Astrocyte of the cerebellum (primary cell): ENCODE measurements around the gene DEFB126.

Experiments
- DNase-seq: peaks from one replicate; pipeline ENCODE4 v3.0.0-alpha.2; 2011; ENCODE audit warnings: low read depth
- H3K4me3 ChIP-seq: 2 replicates; pipeline ENCODE4 v1.5.1; 2011; ENCODE audit warnings: mild to moderate bottlenecking, low read depth, low read length, moderate library complexity
- CTCF ChIP-seq: IDR thresholded peaks from 2 replicates; pipeline ENCODE4 v1.5.1; 2012; ENCODE audit warnings: low read length, low read depth, moderate library complexity, mild to moderate bottlenecking; ENCODE audit errors: missing control alignments
- in situ Hi-C: cut with HindIII; loops from 2 replicates; pipeline ENCODE4 v1.10.0; 2017; ENCODE audit warnings: low sequenced_read_pairs

DEFB126 gene

GRCh38 chr20:168876-169275, 26.5 kb downstream of the DEFB126 start:
- H3K4me3 ChIP-seq = no peak overlapping the region
- no peak for TF ChIP-seq CTCF
- in situ Hi-C loops = no loop called here
- DNase-seq = no peak

DNA sequence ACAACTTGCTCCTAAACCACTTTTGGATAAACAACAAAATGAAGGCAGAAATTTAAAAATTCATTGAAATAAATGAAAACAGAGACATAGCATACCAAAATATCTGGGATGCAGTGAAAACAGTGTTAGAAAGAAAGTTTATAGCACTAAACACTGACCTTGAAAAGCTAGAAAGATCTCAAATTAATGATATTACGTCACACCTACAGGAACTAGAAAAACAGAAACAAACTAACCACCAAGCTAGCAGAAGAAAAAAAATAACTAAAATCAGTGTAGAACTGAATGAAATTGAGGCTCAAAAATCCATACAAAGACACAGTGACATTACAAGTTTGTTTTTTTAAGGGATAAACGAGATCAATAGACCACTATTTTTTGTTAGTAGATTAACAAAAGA, 41.9 kb downstream of the DEFB126 start:
- no peak for DNase-seq
- no peak overlapping the region for H3K4me3 ChIP-seq
- in situ Hi-C loops = no loop called here
- TF ChIP-seq CTCF = no peak

- no peak for TF ChIP-seq CTCF
- H3K4me3 ChIP-seq = no peak overlapping the region
- no peak for DNase-seq
- in situ Hi-C loops = no loop called here
These were observed 45.3 kb downstream of the DEFB126 start for GRCh38 chr20:187733-188132.

GRCh38 chr20:189611-190010, 47.2 kb downstream of the DEFB126 start, which contains the start of gene DEFB128:
Gene DEFB128, minus strand, starts transcription at chr20:189711. Its CDS starts 88 bp downstream, at chr20:189623.
- in situ Hi-C loops = no loop called here
- no peak for TF ChIP-seq CTCF
- no peak for DNase-seq
- no peak within 1 kb of the TSS for H3K4me3 ChIP-seq
